Common myeloid progenitor, CD34-positive (primary cell): ENCODE data around the gene CCNDBP1.

Experiments used
- CTCF ChIA-PET: fragments of 350-600 bp; sonication (Branson Sonifier 250); formaldehyde crosslinking; loops from one replicate; lab custom pipeline; 2021; ENCODE audit warnings: antibody characterized with exemption; lab: Charles Lee
- POLR2A ChIA-PET: fragments of 350-600 bp; sonication (Branson Sonifier 250); formaldehyde crosslinking; loops from one replicate; lab custom pipeline; 2021; ENCODE audit warnings: antibody characterized with exemption; lab: Charles Lee
- DNase-seq, 3 donors: peaks; one replicate each; pipeline versions ENCODE4 v3.0.0 to v3.0.0-alpha.2; 2013
- H3K27ac ChIP-seq, 2 experiments: 1 replicate in 1 of 2; 2 replicates in 1 of 2; pipeline ENCODE4 v1.7.0; 2013; ENCODE audit warnings: inconsistent platforms in 2 of 2, low read length in 2 of 2, mild to moderate bottlenecking in 2 of 2, low read depth in 1 of 2, moderate library complexity in 1 of 2; ENCODE audit not compliant: severe bottlenecking in 2 of 2, insufficient read depth in 1 of 2, poor library complexity in 1 of 2
- H3K27me3 ChIP-seq, 5 experiments: replicated peaks in 2 of 5; 1 replicate in 3 of 5; 2 replicates in 2 of 5; pipeline versions ENCODE4 v1.6.1 to v1.7.0; 2013; ENCODE audit warnings: low read length in 4 of 5, mild to moderate bottlenecking in 2 of 5, moderate library complexity in 2 of 5, inconsistent platforms in 1 of 5; ENCODE audit not compliant: insufficient read depth in 5 of 5, control insufficient read depth in 4 of 5
- H3K36me3 ChIP-seq, 4 experiments: 1 replicate in 2 of 4; 2 replicates in 2 of 4; pipeline versions ENCODE4 v1.6.1 to v1.7.0; 2013; ENCODE audit warnings: low read length in 3 of 4, control low read depth in 1 of 4, mild to moderate bottlenecking in 1 of 4; ENCODE audit not compliant: control insufficient read depth in 4 of 4, insufficient read depth in 4 of 4
- H3K4me1 ChIP-seq, 4 experiments: 1 replicate in 3 of 4; 2 replicates in 1 of 4; pipeline versions ENCODE4 v1.6.1 to v1.7.1; 2013; ENCODE audit warnings: low read length in 3 of 4, mild to moderate bottlenecking in 3 of 4, control low read depth in 1 of 4, inconsistent platforms in 1 of 4, moderate library complexity in 1 of 4; ENCODE audit not compliant: control insufficient read depth in 4 of 4, insufficient read depth in 4 of 4; ENCODE audit errors: control extremely low read depth in 1 of 4
- H3K4me3 ChIP-seq, 7 experiments: 1 replicate in 4 of 7; 2 replicates in 3 of 7; pipeline versions ENCODE4 v1.5.1 to v1.7.0; 2013; ENCODE audit warnings: mild to moderate bottlenecking in 7 of 7, low read length in 6 of 7, moderate library complexity in 6 of 7, inconsistent platforms in 2 of 7, low read depth in 2 of 7, control low read depth in 1 of 7; ENCODE audit not compliant: insufficient read depth in 4 of 7, control insufficient read depth in 1 of 7; ENCODE audit errors: extremely low read depth in 1 of 7
- H3K9me3 ChIP-seq, 5 experiments: 1 replicate in 4 of 5; 2 replicates in 1 of 5; pipeline versions ENCODE4 v1.6.1 to v1.7.1; 2013; ENCODE audit warnings: low read length in 4 of 5, mild to moderate bottlenecking in 2 of 5, inconsistent platforms in 1 of 5, low read depth in 1 of 5, moderate library complexity in 1 of 5; ENCODE audit not compliant: control insufficient read depth in 4 of 5, insufficient read depth in 2 of 5; ENCODE audit errors: control extremely low read depth in 1 of 5
- WGBS: methylation state at CpG from one replicate; pipeline ENCODE4 v1.1.5; 2013; ENCODE audit not compliant: insufficient coverage; 5-methylcytosine and 5-hydroxymethylcytosine counted together

CCNDBP1 gene

GRCh38 chr15:43198992-43199391 is 13.8 kb downstream of the CCNDBP1 start:
- no peaks in the 10 kb centered on the region for H3K4me1 ChIP-seq
- POLR2A ChIA-PET, result no interaction called here
- no peak overlapping the region for H3K27ac ChIP-seq
- DNase-seq, result no peak
- H3K27me3 ChIP-seq, result no peaks in the 10 kb centered on the region
- H3K9me3 ChIP-seq, result peaks cover 0 to 3% (median 0%) of the 10 kb centered on the region in 5 experiments
- peaks cover 12 to 38% (median 15%) of the 10 kb centered on the region in 4 experiments for H3K36me3 ChIP-seq
- no peak overlapping the region for H3K4me3 ChIP-seq
- CTCF ChIA-PET, result interaction anchor here (1.2 to 1.6 kb wide), 2 partner anchors 13 to 89 kb away, joined by 3 to 4 read pairs; partner anchors contain the start of gene CCNDBP1
- WGBS, result 100% methylated on average over 2 of the region's 3 CpGs

GRCh38 chr15:43199945-43200488 is 14.8 kb downstream of the CCNDBP1 start:
- H3K9me3 ChIP-seq, result peaks cover 0 to 3% (median 0%) of the 10 kb centered on the region in 5 experiments
- peaks cover 0 to 2% (median 0%) of the 10 kb centered on the region in 5 experiments for H3K27me3 ChIP-seq
- 100% methylated on average over 2 of the region's 3 CpGs for WGBS
- POLR2A ChIA-PET, result no interaction called here
- peaks cover 6 to 27% (median 8%) of the 10 kb centered on the region in 4 experiments for H3K36me3 ChIP-seq
- H3K27ac ChIP-seq, result no peak overlapping the region
- H3K4me3 ChIP-seq, result no peak overlapping the region
- CTCF ChIA-PET, result interaction anchor here (1.0 to 1.2 kb wide), 2 partner anchors 10 to 88 kb away, joined by 3 read pairs; no protein-coding TSS in a partner anchor
- no peaks in the 10 kb centered on the region for H3K4me1 ChIP-seq
- DNase-seq, result no peak

- ChIA-PET POLR2A (interaction anchor here (0.9 to 1.0 kb wide), 2 partner anchors 10 to 12 kb away, joined by 3 to 4 read pairs; no protein-coding TSS in a partner anchor), CTCF (interaction anchor here (0.7 to 4.1 kb wide), 23 partner anchors 8 to 499 kb away, joined by 3 to 50 read pairs (median 4); partner anchors contain the start of gene TGM5)
- WGBS, result 55% methylated on average over 7 of the region's 8 CpGs
- no peaks in the 10 kb centered on the region for H3K9me3 ChIP-seq
- H3K4me1 ChIP-seq, result no peaks in the 10 kb centered on the region
- no peaks in the 10 kb centered on the region for H3K36me3 ChIP-seq
- no peak overlapping the region for H3K27ac ChIP-seq
- no peak overlapping the region for H3K4me3 ChIP-seq
- H3K27me3 ChIP-seq, result peaks cover 0 to 18% (median 10%) of the 10 kb centered on the region in 5 experiments
- DNase-seq, result peak; percentile 63 to 77 (median 77)
Observed at GRCh38 chr15:43204016-43204901, 19.1 kb downstream of the CCNDBP1 start.

GRCh38 chr15:43206054-43206453 is 20.9 kb downstream of the CCNDBP1 start:
- Histone ChIP-seq H3K36me3 (no peaks in the 10 kb centered on the region), H3K27me3 (peaks cover 0 to 25% (median 13%) of the 10 kb centered on the region in 5 experiments), H3K27ac (no peak overlapping the region), H3K4me1 (no peaks in the 10 kb centered on the region), H3K4me3 (no peak overlapping the region), H3K9me3 (no peaks in the 10 kb centered on the region)
- DNase-seq, result no peak
- ChIA-PET CTCF (interaction anchor here (1.4 to 4.4 kb wide), 2 partner anchors 10 to 62 kb away, joined by 3 to 27 read pairs; partner anchors contain the start of gene TGM5), POLR2A (no interaction called here)
- WGBS, result 95% methylated on average over 5 of the region's 5 CpGs

- Histone ChIP-seq H3K27ac (no peak overlapping the region), H3K9me3 (no peaks in the 10 kb centered on the region), H3K27me3 (peaks cover 0 to 25% (median 13%) of the 10 kb centered on the region in 5 experiments), H3K4me1 (no peaks in the 10 kb centered on the region), H3K4me3 (no peak overlapping the region), H3K36me3 (no peaks in the 10 kb centered on the region)
- no peak for DNase-seq
- POLR2A ChIA-PET, result no interaction called here
- WGBS, result 98% methylated on average over 6 of the region's 9 CpGs
- CTCF ChIA-PET, result interaction anchor here (1.0 to 4.4 kb wide), 5 partner anchors 10 to 79 kb away, joined by 4 to 27 read pairs (median 5); partner anchors contain the start of gene TGM5
Observed at GRCh38 chr15:43207024-43207423, 21.8 kb downstream of the CCNDBP1 start.

- Histone ChIP-seq H3K27ac (no peak overlapping the region), H3K4me1 (no peaks in the 10 kb centered on the region), H3K4me3 (no peak overlapping the region), H3K36me3 (no peaks in the 10 kb centered on the region), H3K9me3 (no peaks in the 10 kb centered on the region), H3K27me3 (peaks cover 0 to 25% (median 13%) of the 10 kb centered on the region in 5 experiments)
- no peak for DNase-seq
- WGBS, result 77% methylated on average over 19 of the region's 23 CpGs
- POLR2A ChIA-PET, result interaction anchor here (0.8 kb wide), 1 partner anchor 12 kb away, joined by 4 read pairs; the partner anchor contains the start of gene EPB42
- CTCF ChIA-PET, result interaction anchor here (0.9 to 4.4 kb wide), 8 partner anchors 9 to 78 kb away, joined by 3 to 27 read pairs (median 4); partner anchors contain the start of gene TGM5
Observed at GRCh38 chr15:43208052-43209002, 23.1 kb downstream of the CCNDBP1 start.
